GM19238 (cell line): ENCODE measurements around the gene TDRD7.

ENCODE experiments used
- DNase-seq: peaks from one replicate; pipeline ENCODE4 v3.0.0; 2011; ENCODE audit warnings: low spot score; ENCODE audit not compliant: insufficient read length

The TDRD7 gene

GRCh38 chr9:97411789-97412625, at the start of gene TDRD7:
TDRD7 (plus strand) TSS chr9:97412096; CDS start chr9:97428466, 16,370 bp downstream.
- DNase-seq, result peak; percentile 84

GRCh38 chr9:97362777-97363545, 48.9 kb upstream of the TDRD7 start:
- no peak for DNase-seq

GRCh38 chr9:97363661-97364299, 48.1 kb upstream of the TDRD7 start:
- DNase-seq, result no peak

GRCh38 chr9:97364769-97365490, 47.0 kb upstream of the TDRD7 start:
- DNase-seq, result no peak

- no peak for DNase-seq
These were observed 46.3 kb upstream of the TDRD7 start for GRCh38 chr9:97365634-97366033.

- DNase-seq, result no peak
These were observed 45.4 kb upstream of the TDRD7 start for GRCh38 chr9:97366476-97366875.

- no peak for DNase-seq
These were observed 45.0 kb upstream of the TDRD7 start for GRCh38 chr9:97366889-97367288.

GRCh38 chr9:97367729-97368128, 44.2 kb upstream of the TDRD7 start:
- DNase-seq, result no peak

GRCh38 chr9:97368964-97369363, 42.9 kb upstream of the TDRD7 start:
- DNase-seq, result no peak

GRCh38 chr9:97372580-97372979, 39.3 kb upstream of the TDRD7 start:
- DNase-seq, result no peak

GRCh38 chr9:97373331-97373730, 38.6 kb upstream of the TDRD7 start:
- no peak for DNase-seq

GRCh38 chr9:97374811-97375210, 37.1 kb upstream of the TDRD7 start:
- no peak for DNase-seq

- DNase-seq, result no peak
These were observed 35.0 kb upstream of the TDRD7 start for GRCh38 chr9:97376902-97377301.

- no peak for DNase-seq
These were observed 29.7 kb upstream of the TDRD7 start for GRCh38 chr9:97382099-97382718.

GRCh38 chr9:97384406-97385262, 27.3 kb upstream of the TDRD7 start:
- DNase-seq, result no peak

GRCh38 chr9:97385626-97386264, 26.2 kb upstream of the TDRD7 start:
- DNase-seq, result no peak

- no peak for DNase-seq
These were observed 25.6 kb upstream of the TDRD7 start for GRCh38 chr9:97386265-97386633.

GRCh38 chr9:97386733-97387503, 25.0 kb upstream of the TDRD7 start:
- DNase-seq, result peak; percentile 56

- no peak for DNase-seq
These were observed 24.4 kb upstream of the TDRD7 start for GRCh38 chr9:97387504-97387886.
